HCT116 (cell line): ENCODE results near the gene RNU7-1. TPM values are rescaled to one million over a fixed set of nuclear protein-coding genes. Genes with fewer than 3 reads are reported as not detected.

ENCODE experiments used
- ATAC-seq: fragments of 200-7000 bp; cut with Tn5 transposase; 2 replicates; pipeline ENCODE4 v1.9.1; 2020; ENCODE audit warnings: mild to moderate bottlenecking, moderate library complexity
- BruUV-seq: library from RNA; stranded (reverse); fragments of 400-500 nt; replicated peaks from 2 replicates; lab custom pipeline; 2021; lab: Mats Ljungman, UMichigan
- CTCF ChIA-PET: fragments of 300-600 bp; sonication (Branson Sonifier 250); formaldehyde crosslinking; loops from one replicate; lab custom pipeline; 2021; ENCODE audit warnings: antibody characterized with exemption; lab: Charles Lee
- POLR2A ChIA-PET: fragments of 300-600, 350-600 bp; sonication (Branson Sonifier 250); formaldehyde crosslinking; loops from one replicate; lab custom pipeline; 2021; ENCODE audit warnings: antibody characterized with exemption; lab: Charles Lee
- RAD21 ChIA-PET, 2 experiments: fragments of 300-600 bp; sonication (Branson Sonifier 250); formaldehyde crosslinking; loops; one replicate each; lab custom pipeline; 2023; ENCODE audit warnings: low total read pairs in 2 of 2; ENCODE audit not compliant: uncharacterized antibody in 2 of 2, unreplicated experiment in 2 of 2, low non-redundant PET in 1 of 2; lab: Charles Lee
- DNase-seq: peaks from one replicate; pipeline ENCODE4 v3.0.0-alpha.2; 2010; ENCODE audit warnings: low read depth, low spot score
- H2AFZ ChIP-seq: fragments of 200-600 bp; shearing (Covaris generic), sonication (generic); 2 replicates; pipeline ENCODE4 v1.6.1; 2017; ENCODE audit warnings: low read depth, mixed run types, mixed read lengths, antibody characterized with exemption, low read length; ENCODE audit not compliant: poor library complexity, severe bottlenecking
- H3K27ac ChIP-seq: 2 replicates; pipeline ENCODE4 v1.5.1; 2012; ENCODE audit warnings: low read depth, low read length
- H3K27me3 ChIP-seq: fragments of 200-600 bp; sonication (generic); 2 replicates; pipeline ENCODE4 v1.6.1; 2016; ENCODE audit warnings: mixed run types, low read length, mixed read lengths; ENCODE audit not compliant: insufficient read depth
- H3K36me3 ChIP-seq, 2 experiments: fragments of 200-500 bp in 1 of 2; fragments of 200-600 bp in 1 of 2; sonication (Bioruptor generic) in 1 of 2; sonication (generic) in 1 of 2; 2 replicates each; pipeline versions ENCODE4 v1.5.1 to v1.6.1; 2014 to 2016; ENCODE audit warnings: low read length in 2 of 2, inconsistent platforms in 1 of 2, mixed read lengths in 1 of 2, mixed run types in 1 of 2; ENCODE audit not compliant: insufficient read depth in 2 of 2, control insufficient read depth in 1 of 2
- H3K4me1 ChIP-seq, 2 experiments: fragments of 200-600 bp in 1 of 2; sonication (generic) in 1 of 2; 2 replicates each; pipeline versions ENCODE4 v1.5.1 to v1.6.1; 2012 to 2017; ENCODE audit warnings: low read length in 2 of 2, inconsistent platforms in 1 of 2, mild to moderate bottlenecking in 1 of 2, mixed read lengths in 1 of 2, mixed run types in 1 of 2, moderate library complexity in 1 of 2; ENCODE audit not compliant: insufficient read depth in 2 of 2, control insufficient read depth in 1 of 2
- H3K4me2 ChIP-seq: fragments of 200-600 bp; sonication (generic); 2 replicates; pipeline ENCODE4 v1.6.1; 2017; ENCODE audit warnings: mixed run types, low read length, mixed read lengths
- H3K4me3 ChIP-seq, 2 experiments: fragments of 200-600 bp in 1 of 2; sonication (generic) in 1 of 2; replicated peaks in 1 of 2; 2 replicates each; pipeline ENCODE4 v1.5.1; 2011 to 2016; ENCODE audit warnings: low read length in 2 of 2, control low read depth in 1 of 2, low read depth in 1 of 2, mild to moderate bottlenecking in 1 of 2, mixed read lengths in 1 of 2, mixed run types in 1 of 2
- H3K79me2 ChIP-seq: fragments of 200-600 bp; sonication (generic); 2 replicates; pipeline ENCODE4 v1.6.1; 2017; ENCODE audit warnings: mild to moderate bottlenecking, mixed run types, low read length, moderate library complexity, mixed read lengths; ENCODE audit not compliant: insufficient read depth
- H3K9ac ChIP-seq: fragments of 200-600 bp; sonication (generic); 2 replicates; pipeline ENCODE4 v1.6.1; 2016; ENCODE audit warnings: low read length, mixed read lengths
- H3K9me2 ChIP-seq: fragments of 200-600 bp; sonication (generic), shearing (Covaris generic); 2 replicates; pipeline ENCODE4 v1.6.1; 2017; ENCODE audit warnings: mixed run types, mild to moderate bottlenecking, moderate library complexity; ENCODE audit not compliant: insufficient read depth
- H3K9me3 ChIP-seq, 2 experiments: fragments of 200-500 bp in 1 of 2; fragments of 200-600 bp in 1 of 2; sonication (Bioruptor generic) in 1 of 2; sonication (generic) in 1 of 2; 2 replicates each; pipeline ENCODE4 v1.6.1; 2014 to 2017; ENCODE audit warnings: low read length in 2 of 2, mixed read lengths in 2 of 2, inconsistent platforms in 1 of 2, low read depth in 1 of 2, mild to moderate bottlenecking in 1 of 2, mixed run types in 1 of 2, moderate library complexity in 1 of 2; ENCODE audit not compliant: control insufficient read depth in 1 of 2, insufficient read depth in 1 of 2
- H4K20me1 ChIP-seq: fragments of 200-600 bp; sonication (generic), shearing (Covaris generic); 2 replicates; pipeline ENCODE4 v1.6.1; 2017; ENCODE audit warnings: mixed run types, mild to moderate bottlenecking, moderate library complexity; ENCODE audit not compliant: insufficient read depth
- EGR1 ChIP-seq: IDR thresholded peaks from 2 replicates; pipeline ENCODE4 v1.6.1; 2012; ENCODE audit warnings: low read depth
- ELF1 ChIP-seq: IDR thresholded peaks from 2 replicates; pipeline ENCODE4 v1.6.1; 2012; ENCODE audit warnings: low read depth, borderline replicate concordance
- EZH2 ChIP-seq: fragments of 200-600 bp; sonication (generic); IDR thresholded peaks from 2 replicates; pipeline ENCODE4 v1.6.1; 2017; ENCODE audit warnings: antibody characterized with exemption, mixed run types
- EZH2phosphoT487 ChIP-seq: fragments of 200-600 bp; IDR thresholded peaks from 2 replicates; pipeline ENCODE4 v1.6.1; 2018; ENCODE audit warnings: antibody characterized with exemption, borderline replicate concordance
- FOSL1 ChIP-seq: IDR thresholded peaks from 2 replicates; pipeline ENCODE4 v1.6.1; 2012; ENCODE audit warnings: low read depth
- MAX ChIP-seq: IDR thresholded peaks from 2 replicates; pipeline ENCODE4 v1.6.1; 2012
- POLR2A ChIP-seq: IDR thresholded peaks from 2 replicates; pipeline ENCODE4 v1.7.0; 2011; ENCODE audit warnings: borderline replicate concordance; ENCODE audit not compliant: insufficient read depth, insufficient read length; ENCODE audit errors: extremely low read depth
- POLR2AphosphoS5 ChIP-seq: IDR thresholded peaks from 2 replicates; pipeline ENCODE4 v1.6.1; 2011; ENCODE audit warnings: mild to moderate bottlenecking, low read depth, low read length, moderate library complexity
- RAD21 ChIP-seq: IDR thresholded peaks from 2 replicates; pipeline ENCODE4 v1.6.1; 2012; ENCODE audit warnings: low read depth, mild to moderate bottlenecking
- REST ChIP-seq: IDR thresholded peaks from 2 replicates; pipeline ENCODE4 v1.6.1; 2012; ENCODE audit warnings: low read depth
- SIN3A ChIP-seq: IDR thresholded peaks from 2 replicates; pipeline ENCODE4 v1.6.1; 2012; ENCODE audit warnings: low read depth
- SP1 ChIP-seq: IDR thresholded peaks from 2 replicates; pipeline ENCODE4 v1.6.1; 2012; ENCODE audit warnings: low read depth
- SRF ChIP-seq: IDR thresholded peaks from 2 replicates; pipeline ENCODE4 v1.6.1; 2012; ENCODE audit warnings: low read depth
- TCF7L2 ChIP-seq: IDR thresholded peaks from 2 replicates; pipeline ENCODE4 v1.7.0; 2011; ENCODE audit warnings: borderline replicate concordance, inconsistent platforms; ENCODE audit not compliant: insufficient read depth, insufficient read length; ENCODE audit errors: extremely low read depth
- YY1 ChIP-seq: IDR thresholded peaks from 2 replicates; pipeline ENCODE4 v1.6.1; 2011; ENCODE audit warnings: low read length, low read depth, moderate library complexity, mild to moderate bottlenecking; ENCODE audit not compliant: insufficient replicate concordance; ENCODE audit errors: extremely low read depth
- ZFX ChIP-seq: fragments of 450-650 bp; IDR thresholded peaks from 2 replicates; pipeline ENCODE4 v1.6.1; 2017
- ZNF274 ChIP-seq: fragments of 200-500 bp; sonication (Bioruptor generic); IDR thresholded peaks from 2 replicates; pipeline ENCODE4 v1.6.1; 2014; ENCODE audit warnings: mild to moderate bottlenecking, low read depth, low read length, inconsistent platforms
- intact Hi-C: fragments of 100-400 bp; cut with micrococcal nuclease; formaldehyde crosslinking; loops from 2 replicates; pipeline ENCODE4 v1.10.0; 2022
- total RNA-seq: library from RNA; stranded (reverse); gene quantifications from one replicate; pipeline ENCODE4 v1.2.1, GENCODE V29; 2021; ENCODE audit not compliant: unreplicated experiment
- TF ChIP-seq, protein P1 (sequence below): IDR thresholded peaks from 2 replicates; pipeline ENCODE4 v1.6.1; 2011; ENCODE audit warnings: mild to moderate bottlenecking, low read length, moderate library complexity; ENCODE audit not compliant: insufficient replicate concordance; ENCODE audit errors: extremely low read depth
- TF ChIP-seq, protein P2 (sequence below), 3 experiments: fragments of 200-600 bp in 1 of 3; sonication (generic) in 1 of 3; IDR thresholded peaks in 2 of 3; conservative IDR thresholded peaks in 1 of 3; 2 replicates each; pipeline ENCODE4 v1.5.1; 2012 to 2017; ENCODE audit warnings: low read depth in 2 of 3, low read length in 2 of 3, antibody characterized with exemption in 1 of 3, borderline replicate concordance in 1 of 3, control low read depth in 1 of 3, mild to moderate bottlenecking in 1 of 3, mixed read lengths in 1 of 3, mixed run types in 1 of 3, moderate library complexity in 1 of 3; ENCODE audit not compliant: insufficient read depth in 1 of 3

Gene RNU7-1
- total RNA-seq, 1 experiment from 2014 or later = not detected

GRCh38 chr12:6896846-6897435, 46.7 kb upstream of the RNU7-1 start:
- H3K9me2 ChIP-seq = no peaks in the 10 kb centered on the region
- peaks cover 0 to 13% of the 10 kb centered on the region in 2 experiments; a peak in 3 of 4 replicates for H3K4me1 ChIP-seq
- CTCF ChIA-PET = no interaction called here
- H3K36me3 ChIP-seq = no peaks in the 10 kb centered on the region
- no peaks in the 10 kb centered on the region for H3K27me3 ChIP-seq
- POLR2A ChIA-PET = interaction anchor here (1.1 kb wide), 1 partner anchor 47 kb away, joined by 3 read pairs; the partner anchor contains the start of genes C12orf57 and RNU7-1
- H3K9me3 ChIP-seq = no peaks in the 10 kb centered on the region
- H4K20me1 ChIP-seq = no peaks in the 10 kb centered on the region
- no peak overlapping the region for H3K4me3 ChIP-seq
- TF ChIP-seq REST (no peak), ELF1 (no peak), TCF7L2 (no peak), ZNF274 (no peak), SP1 (no peak), EZH2phosphoT487 (no peak), SRF (no peak), FOSL1 (no peak), POLR2AphosphoS5 (no peak), MAX (no peak), RAD21 (no peak), POLR2A (no peak), ZFX (no peak), SIN3A (no peak), EZH2 (no peak), YY1 (no peak), EGR1 (no peak)
- TF ChIP-seq, protein P1, sequence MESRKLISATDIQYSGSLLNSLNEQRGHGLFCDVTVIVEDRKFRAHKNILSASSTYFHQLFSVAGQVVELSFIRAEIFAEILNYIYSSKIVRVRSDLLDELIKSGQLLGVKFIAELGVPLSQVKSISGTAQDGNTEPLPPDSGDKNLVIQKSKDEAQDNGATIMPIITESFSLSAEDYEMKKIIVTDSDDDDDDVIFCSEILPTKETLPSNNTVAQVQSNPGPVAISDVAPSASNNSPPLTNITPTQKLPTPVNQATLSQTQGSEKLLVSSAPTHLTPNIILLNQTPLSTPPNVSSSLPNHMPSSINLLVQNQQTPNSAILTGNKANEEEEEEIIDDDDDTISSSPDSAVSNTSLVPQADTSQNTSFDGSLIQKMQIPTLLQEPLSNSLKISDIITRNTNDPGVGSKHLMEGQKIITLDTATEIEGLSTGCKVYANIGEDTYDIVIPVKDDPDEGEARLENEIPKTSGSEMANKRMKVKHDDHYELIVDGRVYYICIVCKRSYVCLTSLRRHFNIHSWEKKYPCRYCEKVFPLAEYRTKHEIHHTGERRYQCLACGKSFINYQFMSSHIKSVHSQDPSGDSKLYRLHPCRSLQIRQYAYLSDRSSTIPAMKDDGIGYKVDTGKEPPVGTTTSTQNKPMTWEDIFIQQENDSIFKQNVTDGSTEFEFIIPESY = no peak
- TF ChIP-seq, protein P2, sequence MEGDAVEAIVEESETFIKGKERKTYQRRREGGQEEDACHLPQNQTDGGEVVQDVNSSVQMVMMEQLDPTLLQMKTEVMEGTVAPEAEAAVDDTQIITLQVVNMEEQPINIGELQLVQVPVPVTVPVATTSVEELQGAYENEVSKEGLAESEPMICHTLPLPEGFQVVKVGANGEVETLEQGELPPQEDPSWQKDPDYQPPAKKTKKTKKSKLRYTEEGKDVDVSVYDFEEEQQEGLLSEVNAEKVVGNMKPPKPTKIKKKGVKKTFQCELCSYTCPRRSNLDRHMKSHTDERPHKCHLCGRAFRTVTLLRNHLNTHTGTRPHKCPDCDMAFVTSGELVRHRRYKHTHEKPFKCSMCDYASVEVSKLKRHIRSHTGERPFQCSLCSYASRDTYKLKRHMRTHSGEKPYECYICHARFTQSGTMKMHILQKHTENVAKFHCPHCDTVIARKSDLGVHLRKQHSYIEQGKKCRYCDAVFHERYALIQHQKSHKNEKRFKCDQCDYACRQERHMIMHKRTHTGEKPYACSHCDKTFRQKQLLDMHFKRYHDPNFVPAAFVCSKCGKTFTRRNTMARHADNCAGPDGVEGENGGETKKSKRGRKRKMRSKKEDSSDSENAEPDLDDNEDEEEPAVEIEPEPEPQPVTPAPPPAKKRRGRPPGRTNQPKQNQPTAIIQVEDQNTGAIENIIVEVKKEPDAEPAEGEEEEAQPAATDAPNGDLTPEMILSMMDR (IDR thresholded peaks at IDR 0.05 in 2 of 3, conservative IDR thresholded peaks at IDR 0.05 in 1 of 3; ENCODE audit: borderline replicate concordance in 1 of 3, insufficient read depth in 1 of 3, low read depth in 2 of 3, low read length in 2 of 3) = no peak
- RAD21 ChIA-PET = no interaction called here
- intact Hi-C loops = no loop called here
- H3K4me2 ChIP-seq = no peak overlapping the region
- H3K27ac ChIP-seq = no peak overlapping the region
- H3K79me2 ChIP-seq = no peaks in the 10 kb centered on the region
- no peak for ATAC-seq
- H2AFZ ChIP-seq = no peak overlapping the region
- no peak for DNase-seq
- BruUV-seq = no TSS peak
- H3K9ac ChIP-seq = no peak overlapping the region
